HEK293T (cell line): Measurements from ENCODE around the gene SORCS3.

Experiments used
- BHLHE40 ChIP-seq: fragments of 450-650 bp; IDR thresholded peaks from 2 replicates; pipeline ENCODE4 v1.6.1; 2016; ENCODE audit warnings: mild to moderate bottlenecking, moderate library complexity, borderline replicate concordance
- CTBP1 ChIP-seq: fragments of 450-650 bp; IDR thresholded peaks from 2 replicates; pipeline ENCODE4 v1.6.1; 2016; ENCODE audit warnings: borderline replicate concordance
- ELF4 ChIP-seq: fragments of 450-650 bp; IDR thresholded peaks from 2 replicates; pipeline ENCODE4 v1.6.1; 2017; ENCODE audit warnings: antibody characterized with exemption
- FOXA1 ChIP-seq: fragments of 450-650 bp; IDR thresholded peaks from 2 replicates; pipeline ENCODE4 v1.6.1; 2016; ENCODE audit warnings: mild to moderate bottlenecking
- FOXK2 ChIP-seq: fragments of 450-650 bp; IDR thresholded peaks from 2 replicates; pipeline ENCODE4 v1.6.1; 2016; ENCODE audit warnings: mild to moderate bottlenecking
- FOXM1 ChIP-seq: fragments of 450-650 bp; IDR thresholded peaks from 2 replicates; pipeline ENCODE4 v1.6.1; 2017; ENCODE audit warnings: mild to moderate bottlenecking, borderline replicate concordance
- HDGF ChIP-seq: fragments of 450-650 bp; IDR thresholded peaks from 2 replicates; pipeline ENCODE4 v1.6.1; 2017; ENCODE audit warnings: antibody characterized with exemption, borderline replicate concordance
- LEF1 ChIP-seq: fragments of 450-650 bp; IDR thresholded peaks from 2 replicates; pipeline ENCODE4 v1.6.1; 2017; ENCODE audit warnings: mild to moderate bottlenecking, borderline replicate concordance
- NFRKB ChIP-seq: fragments of 450-650 bp; IDR thresholded peaks from 2 replicates; pipeline ENCODE4 v1.6.1; 2016; ENCODE audit warnings: mild to moderate bottlenecking, moderate library complexity
- SP1 ChIP-seq: fragments of 450-650 bp; IDR thresholded peaks from 2 replicates; pipeline ENCODE4 v1.6.1; 2017
- SUZ12 ChIP-seq: fragments of 450-650 bp; IDR thresholded peaks from 2 replicates; pipeline ENCODE4 v1.6.1; 2016; ENCODE audit warnings: mild to moderate bottlenecking
- ZNF384 ChIP-seq: fragments of 450-650 bp; IDR thresholded peaks from 2 replicates; pipeline ENCODE4 v1.6.1; 2016
- TF ChIP-seq, protein P1 (sequence below): fragments of 450-650 bp; IDR thresholded peaks from 2 replicates; pipeline ENCODE4 v1.6.1; 2016

GRCh38 chr10:104689105-104689504 lies 48.0 kb downstream of the SORCS3 start:
- TF ChIP-seq SP1 (no peak), SUZ12 (no peak), NFRKB (no peak), ZNF384 (no peak), FOXK2 (no peak), FOXA1 (no peak), FOXM1 (no peak), BHLHE40 (no peak), CTBP1 (no peak), HDGF (no peak), ELF4 (no peak), LEF1 (no peak)
- TF ChIP-seq, protein P1, sequence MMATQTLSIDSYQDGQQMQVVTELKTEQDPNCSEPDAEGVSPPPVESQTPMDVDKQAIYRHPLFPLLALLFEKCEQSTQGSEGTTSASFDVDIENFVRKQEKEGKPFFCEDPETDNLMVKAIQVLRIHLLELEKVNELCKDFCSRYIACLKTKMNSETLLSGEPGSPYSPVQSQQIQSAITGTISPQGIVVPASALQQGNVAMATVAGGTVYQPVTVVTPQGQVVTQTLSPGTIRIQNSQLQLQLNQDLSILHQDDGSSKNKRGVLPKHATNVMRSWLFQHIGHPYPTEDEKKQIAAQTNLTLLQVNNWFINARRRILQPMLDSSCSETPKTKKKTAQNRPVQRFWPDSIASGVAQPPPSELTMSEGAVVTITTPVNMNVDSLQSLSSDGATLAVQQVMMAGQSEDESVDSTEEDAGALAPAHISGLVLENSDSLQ, result no peak
